GM12878 (cell line): ENCODE measurements around the gene ARL14. TPM values are rescaled to one million over a fixed set of nuclear protein-coding genes. Genes with fewer than 3 reads are reported as not detected.
"Not testable (repeated sequence)": the region's sequence is repeated elsewhere in the genome, so short reads cannot be mapped to it uniquely, and the experiment has no call there.

Experiments
- ATAC-seq: fragments of 200-7000 bp; cut with Tn5 transposase; 3 replicates; pipeline ENCODE4 v1.9.1; 2020; ENCODE audit warnings: mild to moderate bottlenecking, moderate library complexity
- BruUV-seq: library from RNA; stranded (reverse); fragments of 400-500 nt; replicated peaks from 2 replicates; lab custom pipeline; 2021; lab: Mats Ljungman, UMichigan
- CTCF ChIA-PET: fragments of 300-600 bp; sonication (Branson Sonifier 250); formaldehyde crosslinking; extraction: SDS; loops from one replicate; lab custom pipeline; 2021; ENCODE audit warnings: inconsistent platforms; lab: Yijun Ruan, JAX
- POLR2A ChIA-PET: fragments of 350-600 bp; formaldehyde crosslinking; extraction: SDS; loops from one replicate; lab custom pipeline; 2021; ENCODE audit warnings: inconsistent platforms; lab: Charles Lee
- RAD21 ChIA-PET: fragments of 300-600 bp; sonication (Branson Sonifier 250); formaldehyde crosslinking; loops from one replicate; lab custom pipeline; 2023; ENCODE audit warnings: antibody characterized with exemption; ENCODE audit not compliant: unreplicated experiment; lab: Charles Lee
- SMC1A ChIA-PET: fragments of 300-600 bp; sonication (Branson Sonifier 250); formaldehyde crosslinking; loops from one replicate; lab custom pipeline; 2023; ENCODE audit not compliant: unreplicated experiment, uncharacterized antibody; lab: Charles Lee
- DNase-seq: peaks from one replicate; pipeline ENCODE4 v3.0.0-alpha.2; 2011; ENCODE audit warnings: low read depth, low spot score
- FAIRE-seq: peaks from 3 replicates; lab custom pipeline; 2011; peaks lifted over from hg19 to GRCh38; lab: Jason Lieb, UNC
- H2AFZ ChIP-seq: 2 replicates; pipeline ENCODE4 v1.6.0; 2011; ENCODE audit warnings: low read depth, low read length, control low read depth; ENCODE audit not compliant: control insufficient read depth
- H3K27ac ChIP-seq: 2 replicates; pipeline ENCODE4 v1.5.1; 2011; ENCODE audit warnings: control low read depth; ENCODE audit not compliant: control insufficient read depth, insufficient read depth
- H3K27me3 ChIP-seq, 2 experiments: replicated peaks in 1 of 2; 2 replicates each; pipeline versions ENCODE4 v1.6.0 to v1.6.1; 2011; ENCODE audit warnings: low read length in 1 of 2; ENCODE audit not compliant: control insufficient read depth in 2 of 2, insufficient read depth in 2 of 2
- H3K36me3 ChIP-seq, 2 experiments: 2 replicates each; pipeline ENCODE4 v1.5.1; 2011; ENCODE audit warnings: low read length in 1 of 2; ENCODE audit not compliant: control insufficient read depth in 2 of 2, insufficient read depth in 2 of 2
- H3K4me1 ChIP-seq: 2 replicates; pipeline ENCODE4 v1.6.1; 2011; ENCODE audit warnings: mild to moderate bottlenecking, low read length, moderate library complexity, mixed read lengths; ENCODE audit not compliant: control insufficient read depth, insufficient read depth
- H3K4me2 ChIP-seq: 2 replicates; pipeline ENCODE4 v1.6.0; 2011; ENCODE audit warnings: control low read depth; ENCODE audit not compliant: control insufficient read depth, insufficient read depth
- H3K4me3 ChIP-seq: fragments of 200-600 bp; sonication (generic); 2 replicates; pipeline ENCODE4 v1.5.1; 2016
- H3K79me2 ChIP-seq: 2 replicates; pipeline ENCODE4 v1.6.0; 2011; ENCODE audit warnings: low read length; ENCODE audit not compliant: control insufficient read depth, insufficient read depth
- H3K9ac ChIP-seq: 2 replicates; pipeline ENCODE4 v1.8.0; 2011; ENCODE audit warnings: low read length, control low read depth, mixed read lengths; ENCODE audit not compliant: control insufficient read depth, insufficient read depth
- H3K9me3 ChIP-seq: replicated peaks from 3 replicates; pipeline ENCODE4 v1.5.1; 2011; ENCODE audit warnings: mild to moderate bottlenecking, low read length; ENCODE audit not compliant: control insufficient read depth, insufficient read depth
- H4K20me1 ChIP-seq: 2 replicates; pipeline ENCODE4 v1.6.0; 2011; ENCODE audit not compliant: control insufficient read depth, insufficient read depth
- CBX5 ChIP-seq: sonication (generic); IDR thresholded peaks from 2 replicates; pipeline ENCODE4 v1.6.1; 2016; ENCODE audit warnings: low read depth, moderate library complexity, mild to moderate bottlenecking, inconsistent platforms
- FOS ChIP-seq: IDR thresholded peaks from 3 replicates; pipeline ENCODE4 v1.6.1; 2011; ENCODE audit warnings: borderline replicate concordance; ENCODE audit not compliant: insufficient read length; ENCODE audit errors: extremely low read depth
- MYC ChIP-seq: IDR thresholded peaks from 2 replicates; pipeline ENCODE4 v1.6.1; 2011; ENCODE audit warnings: mild to moderate bottlenecking, low read length, moderate library complexity, inconsistent platforms; ENCODE audit not compliant: insufficient read depth, insufficient replicate concordance, insufficient read length, severe bottlenecking
- POLR2AphosphoS5 ChIP-seq: IDR thresholded peaks from 2 replicates; pipeline ENCODE4 v1.6.1; 2011; ENCODE audit warnings: mild to moderate bottlenecking, low read length, inconsistent platforms
- POU2F2 ChIP-seq: IDR thresholded peaks from 3 replicates; pipeline ENCODE4 v1.6.1; 2011; ENCODE audit warnings: low read depth, mild to moderate bottlenecking, low read length, borderline replicate concordance
- SREBF1 ChIP-seq: IDR thresholded peaks from 2 replicates; pipeline ENCODE4 v1.6.1; 2012; ENCODE audit warnings: mild to moderate bottlenecking, low read length
- SUZ12 ChIP-seq: fragments of 200-600 bp; sonication (generic); IDR thresholded peaks from one replicate; pipeline ENCODE4 v1.6.1; 2018; ENCODE audit warnings: antibody characterized with exemption, mild to moderate bottlenecking; ENCODE audit not compliant: unreplicated experiment
- TCF7 ChIP-seq: IDR thresholded peaks from 2 replicates; pipeline ENCODE4 v1.6.1; 2014; ENCODE audit warnings: antibody characterized with exemption, borderline replicate concordance
- YBX1 ChIP-seq: fragments of 450-650 bp; IDR thresholded peaks from 2 replicates; pipeline ENCODE4 v1.6.1; 2016; ENCODE audit warnings: antibody characterized with exemption
- ZNF24 ChIP-seq: fragments of 450-650 bp; IDR thresholded peaks from 2 replicates; pipeline ENCODE4 v1.6.1; 2017; ENCODE audit warnings: antibody characterized with exemption, mild to moderate bottlenecking
- WGBS: methylation state at CpG from one replicate; pipeline ENCODE4 v1.1.6; 2016; ENCODE audit warnings: low lambda C conversion rate; ENCODE audit not compliant: insufficient replicate concordance, insufficient coverage; ENCODE audit errors: missing lambda C conversion rate; 5-methylcytosine and 5-hydroxymethylcytosine counted together
- in situ Hi-C: fragments of 300-500 bp; cut with MboI; formaldehyde crosslinking; loops from 9 replicates; pipeline ENCODE4 v1.14.3; 2018; ENCODE audit warnings: mixed read lengths
- intact Hi-C: fragments of 100-400 bp; cut with micrococcal nuclease; formaldehyde crosslinking; loops from one replicate; pipeline ENCODE4 v1.14.2; 2022; ENCODE audit not compliant: unreplicated experiment
- polyA plus RNA-seq, 11 experiments: library from polyadenylated mRNA; depleted of rRNA in 4 of 11; unstranded in 6 of 11; stranded (reverse) in 5 of 11; fragments of >200 nt; fragmentation: Nextera tagmentation in 4 of 11; fragmentation: Illumina TruSeq in 1 of 11; extraction: Ambion mirVana in 4 of 11; extraction: Trizol in 1 of 11; gene quantifications; 1 replicate in 1 of 11; 2 replicates in 10 of 11; pipeline versions ENCODE4 v1.2.1 to v1.2.3, GENCODE V29; 2011 to 2016; ENCODE audit warnings: inconsistent platforms in 2 of 11, missing spikeins in 2 of 11, low read depth in 1 of 11
- total RNA-seq, 4 experiments: library from RNA; depleted of rRNA in 3 of 4; stranded (reverse); fragments of >200 nt in 3 of 4; fragmentation: Illumina TruSeq in 1 of 4; extraction: Trizol in 1 of 4; gene quantifications; 2 replicates each; pipeline versions ENCODE4 v1.2.1 to v1.2.3, GENCODE V29; 2013 to 2021
- TF ChIP-seq, protein P1 (sequence below): fragments of 450-650 bp; IDR thresholded peaks from 2 replicates; pipeline ENCODE4 v1.6.1; 2017; ENCODE audit warnings: mild to moderate bottlenecking, moderate library complexity
- TF ChIP-seq, protein P2 (sequence below): fragments of 450-650 bp; IDR thresholded peaks from 2 replicates; pipeline ENCODE4 v1.6.1; 2014; ENCODE audit warnings: mild to moderate bottlenecking

The ARL14 gene
- total and polyA plus RNA-seq, 10 of the 15 experiments (the other 5 are each of a cell fraction or from before 2014, with no cell fraction given), result 0.04 to 0.18 TPM; not detected in 8

DNA sequence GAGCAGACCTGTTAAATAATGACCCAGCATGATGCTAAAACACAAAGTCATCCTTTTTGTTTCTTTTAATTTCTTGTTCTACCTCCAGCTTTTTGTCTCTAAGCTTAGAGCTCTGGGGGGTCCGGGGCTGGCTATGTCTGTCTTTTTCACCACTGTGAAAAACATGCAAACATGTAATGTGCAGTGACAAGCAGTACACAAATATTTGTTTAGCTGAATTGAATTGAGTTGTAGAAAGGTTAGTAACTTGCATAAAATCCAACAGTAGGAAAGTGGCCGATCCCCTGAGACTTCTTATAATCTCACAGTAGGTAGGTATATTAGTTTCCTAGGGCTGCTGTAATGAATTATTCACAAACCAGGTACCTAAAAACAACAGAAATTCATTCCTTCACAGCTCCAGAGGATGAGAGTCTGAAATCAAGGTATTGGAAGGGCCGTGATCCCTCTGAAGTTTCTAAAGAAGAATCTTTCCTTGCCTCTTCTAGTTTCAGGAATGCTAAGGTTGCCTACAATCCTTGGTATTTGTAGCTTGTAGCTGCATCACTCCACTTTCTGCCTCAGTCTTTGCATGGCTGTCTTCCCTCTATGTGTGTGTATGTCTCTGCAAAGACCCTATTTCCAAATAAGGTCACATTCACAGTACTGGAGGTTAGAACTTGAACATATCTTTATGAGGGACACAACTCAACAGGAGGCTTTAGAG lies 32.7 kb downstream of the ARL14 start:
- H3K27me3 ChIP-seq, result peaks cover 3 to 5% of the 10 kb centered on the region in 2 experiments; a peak in 2 of 4 replicates
- H2AFZ ChIP-seq, result no peak overlapping the region
- TF ChIP-seq, protein P1, sequence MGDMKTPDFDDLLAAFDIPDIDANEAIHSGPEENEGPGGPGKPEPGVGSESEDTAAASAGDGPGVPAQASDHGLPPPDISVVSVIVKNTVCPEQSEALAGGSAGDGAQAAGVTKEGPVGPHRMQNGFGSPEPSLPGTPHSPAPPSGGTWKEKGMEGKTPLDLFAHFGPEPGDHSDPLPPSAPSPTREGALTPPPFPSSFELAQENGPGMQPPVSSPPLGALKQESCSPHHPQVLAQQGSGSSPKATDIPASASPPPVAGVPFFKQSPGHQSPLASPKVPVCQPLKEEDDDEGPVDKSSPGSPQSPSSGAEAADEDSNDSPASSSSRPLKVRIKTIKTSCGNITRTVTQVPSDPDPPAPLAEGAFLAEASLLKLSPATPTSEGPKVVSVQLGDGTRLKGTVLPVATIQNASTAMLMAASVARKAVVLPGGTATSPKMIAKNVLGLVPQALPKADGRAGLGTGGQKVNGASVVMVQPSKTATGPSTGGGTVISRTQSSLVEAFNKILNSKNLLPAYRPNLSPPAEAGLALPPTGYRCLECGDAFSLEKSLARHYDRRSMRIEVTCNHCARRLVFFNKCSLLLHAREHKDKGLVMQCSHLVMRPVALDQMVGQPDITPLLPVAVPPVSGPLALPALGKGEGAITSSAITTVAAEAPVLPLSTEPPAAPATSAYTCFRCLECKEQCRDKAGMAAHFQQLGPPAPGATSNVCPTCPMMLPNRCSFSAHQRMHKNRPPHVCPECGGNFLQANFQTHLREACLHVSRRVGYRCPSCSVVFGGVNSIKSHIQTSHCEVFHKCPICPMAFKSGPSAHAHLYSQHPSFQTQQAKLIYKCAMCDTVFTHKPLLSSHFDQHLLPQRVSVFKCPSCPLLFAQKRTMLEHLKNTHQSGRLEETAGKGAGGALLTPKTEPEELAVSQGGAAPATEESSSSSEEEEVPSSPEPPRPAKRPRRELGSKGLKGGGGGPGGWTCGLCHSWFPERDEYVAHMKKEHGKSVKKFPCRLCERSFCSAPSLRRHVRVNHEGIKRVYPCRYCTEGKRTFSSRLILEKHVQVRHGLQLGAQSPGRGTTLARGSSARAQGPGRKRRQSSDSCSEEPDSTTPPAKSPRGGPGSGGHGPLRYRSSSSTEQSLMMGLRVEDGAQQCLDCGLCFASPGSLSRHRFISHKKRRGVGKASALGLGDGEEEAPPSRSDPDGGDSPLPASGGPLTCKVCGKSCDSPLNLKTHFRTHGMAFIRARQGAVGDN, result no peak
- TF ChIP-seq POU2F2 (no peak), SREBF1 (no peak), POLR2AphosphoS5 (no peak), TCF7 (no peak), MYC (no peak), CBX5 (no peak), SUZ12 (no peak), ZNF24 (no peak), YBX1 (no peak), FOS (no peak)
- TF ChIP-seq, protein P2, sequence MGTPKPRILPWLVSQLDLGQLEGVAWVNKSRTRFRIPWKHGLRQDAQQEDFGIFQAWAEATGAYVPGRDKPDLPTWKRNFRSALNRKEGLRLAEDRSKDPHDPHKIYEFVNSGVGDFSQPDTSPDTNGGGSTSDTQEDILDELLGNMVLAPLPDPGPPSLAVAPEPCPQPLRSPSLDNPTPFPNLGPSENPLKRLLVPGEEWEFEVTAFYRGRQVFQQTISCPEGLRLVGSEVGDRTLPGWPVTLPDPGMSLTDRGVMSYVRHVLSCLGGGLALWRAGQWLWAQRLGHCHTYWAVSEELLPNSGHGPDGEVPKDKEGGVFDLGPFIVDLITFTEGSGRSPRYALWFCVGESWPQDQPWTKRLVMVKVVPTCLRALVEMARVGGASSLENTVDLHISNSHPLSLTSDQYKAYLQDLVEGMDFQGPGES, result no peak
- intact Hi-C loops (loop anchor here (5.0 kb wide), 2 partner anchors 218 to 713 kb away; no protein-coding TSS in a partner anchor), in situ Hi-C loops (no loop called here)
- H3K9ac ChIP-seq, result no peak overlapping the region
- CTCF ChIA-PET, result interaction anchor here (1.0 to 1.9 kb wide), 8 partner anchors 10 to 740 kb away, joined by 3 to 5 read pairs (median 3); no protein-coding TSS in a partner anchor
- ATAC-seq (no peak), DNase-seq (no peak), FAIRE-seq (no peak)
- H3K79me2 ChIP-seq, result no peaks in the 10 kb centered on the region
- no peaks in the 10 kb centered on the region for H4K20me1 ChIP-seq
- SMC1A ChIA-PET, result interaction anchor here (1.8 to 2.5 kb wide), 3 partner anchors 231 to 565 kb away, joined by 6 to 16 read pairs (median 9); no protein-coding TSS in a partner anchor
- H3K9me3 ChIP-seq, result no peaks in the 10 kb centered on the region
- no peak overlapping the region for H3K4me2 ChIP-seq
- RAD21 ChIA-PET, result interaction anchor here (0.9 kb wide), 1 partner anchor 232 kb away, joined by 3 read pairs; no protein-coding TSS in a partner anchor
- POLR2A ChIA-PET, result no interaction called here
- no peak overlapping the region for H3K4me3 ChIP-seq
- 46% methylated on average over 3 of the region's 3 CpGs for WGBS
- no TSS peak for BruUV-seq
- H3K36me3 ChIP-seq, result no peaks in the 10 kb centered on the region
- H3K4me1 ChIP-seq, result no peaks in the 10 kb centered on the region
- no peak overlapping the region for H3K27ac ChIP-seq

DNA sequence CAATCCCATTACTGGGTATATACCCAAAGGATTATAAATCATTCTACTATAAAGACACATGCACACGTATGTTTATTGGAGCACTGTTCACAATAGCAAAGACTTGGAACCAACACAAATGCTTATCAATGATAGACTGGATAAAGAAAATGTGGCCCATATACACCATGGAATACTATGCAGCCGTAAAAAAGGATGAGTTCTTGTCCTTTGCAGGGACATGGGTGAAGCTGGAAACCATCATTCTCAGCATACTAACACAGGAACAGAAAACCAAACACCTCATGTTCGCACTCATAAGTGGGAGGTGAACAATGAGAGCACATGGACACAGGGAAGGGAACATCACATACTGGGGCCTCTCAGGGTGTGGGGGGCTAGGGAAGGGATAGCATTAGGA lies 36.2 kb downstream of the ARL14 start:
- ATAC-seq, CTCF ChIA-PET, POLR2A ChIA-PET, SMC1A ChIA-PET, RAD21 ChIA-PET, H3K79me2 ChIP-seq, in situ Hi-C loops, H3K4me2 ChIP-seq, BruUV-seq, H3K9ac ChIP-seq, H2AFZ ChIP-seq, intact Hi-C loops, DNase-seq, FAIRE-seq, H3K9me3 ChIP-seq, H3K27me3 ChIP-seq, H4K20me1 ChIP-seq, H3K4me3 ChIP-seq, H3K36me3 ChIP-seq, H3K4me1 ChIP-seq, H3K27ac ChIP-seq: not testable (repeated sequence)
- 40% methylated on average over 3 of the region's 3 CpGs for WGBS
